Dermis lymphatic vessel endothelial cell (primary cell): ENCODE measurements around the gene SHH. TPM values are rescaled to one million over a fixed set of nuclear protein-coding genes. Genes with fewer than 3 reads are reported as not detected.

ENCODE experiments used
- total RNA-seq: library from RNA; depleted of rRNA; stranded (reverse); fragments of >200 nt; gene quantifications from 2 replicates; pipeline ENCODE4 v1.2.1, GENCODE V29; 2014

SHH gene
- under 0.01 and 0.09 TPM in 2 replicates for total RNA-seq

DNA sequence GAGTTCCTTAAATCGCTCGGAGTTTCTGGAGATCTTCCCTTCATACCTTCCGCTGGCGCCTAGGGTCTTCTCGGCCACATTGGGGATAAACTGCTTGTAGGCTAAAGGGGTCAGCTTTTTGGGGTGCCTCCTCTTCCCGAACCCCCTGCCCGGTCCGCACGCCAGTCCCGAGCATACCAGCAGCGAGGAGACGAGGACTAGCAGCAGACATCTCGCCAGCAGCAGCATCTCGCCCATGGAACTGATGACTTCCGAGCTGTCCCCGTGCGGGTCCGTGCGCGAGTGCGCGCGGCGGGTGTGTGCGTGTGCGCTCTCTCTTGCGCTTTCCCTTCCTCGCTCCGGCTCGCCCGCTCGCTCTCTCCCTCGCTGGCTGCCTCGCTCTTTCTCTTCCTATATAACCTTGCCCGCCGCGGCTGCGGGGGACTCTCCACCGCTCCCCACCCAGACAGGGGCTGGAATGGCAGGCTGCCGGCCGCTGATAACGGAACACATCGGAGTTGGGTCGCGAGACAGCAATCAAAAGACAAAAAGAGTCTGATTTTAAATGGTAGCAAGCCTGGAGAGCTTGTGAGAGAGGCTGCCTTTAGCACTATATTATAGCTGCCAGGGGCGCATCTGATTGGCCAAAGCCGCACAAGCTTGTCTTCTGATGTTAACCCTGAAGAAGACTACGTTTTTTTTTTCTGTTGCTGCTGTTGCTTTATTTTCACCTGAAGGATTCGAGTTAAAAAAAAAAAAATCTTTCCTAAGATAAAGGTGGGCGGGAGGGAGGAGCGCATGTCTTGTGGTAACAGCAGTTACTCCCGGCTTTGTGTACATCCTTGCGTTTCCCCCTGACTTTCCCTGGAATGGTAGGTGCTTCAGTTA, at the start of gene SHH:
SHH (minus strand) TSS at position 569 of the 867 bp plus-strand sequence; CDS start at position 228, 341 bp downstream.

Other genes starting within 250 kb of the SHH start
- gene RBM33, start 167.8 kb downstream of the SHH start, total RNA-seq, result 18.7 and 22.6 TPM in 2 replicates